Measurements from ENCODE around the gene FNTB. TPM values are rescaled to one million over a fixed set of nuclear protein-coding genes. Genes with fewer than 3 reads are reported as not detected.

FNTB gene
- total and polyA plus RNA-seq, 3 donors from 2014 or later = 43.2 to 68.1 (median 52.5) TPM

GRCh38 chr14:64958743-64959142 lies 28.0 kb upstream of the FNTB start:
- Histone ChIP-seq H3K9me3 (no peaks in the 10 kb centered on the region), H3K27ac (no peak overlapping the region), H3K36me3 (ENCODE audit: low read depth, missing control alignments) (no peaks in the 10 kb centered on the region), H3K27me3 (no peaks in the 10 kb centered on the region), H3K4me3 (no peak overlapping the region), H3K4me1 (no peaks in the 10 kb centered on the region)
- TF ChIP-seq CTCF (IDR thresholded peaks at IDR 0.05) (no peak), POLR2A (IDR thresholded peaks at IDR 0.05) (no peak)
- DNase-seq = no peak
- WGBS, 2 donors = 92 to 98% methylated on average over 5 of the region's 5 CpGs
- intact Hi-C loops (cut with DNase I; ENCODE audit: low total_unique reads) = no loop called here

GRCh38 chr14:64960762-64961276 lies 25.9 kb upstream of the FNTB start:
- 80 to 85% methylated on average over 4 to 5 of the region's 5 CpGs for WGBS, 2 donors
- DNase-seq = no peak
- Histone ChIP-seq H3K27ac (no peak overlapping the region), H3K4me1 (no peaks in the 10 kb centered on the region), H3K27me3 (no peaks in the 10 kb centered on the region), H3K4me3 (no peak overlapping the region), H3K9me3 (no peaks in the 10 kb centered on the region), H3K36me3 (ENCODE audit: low read depth, missing control alignments) (no peaks in the 10 kb centered on the region)
- TF ChIP-seq CTCF (IDR thresholded peaks at IDR 0.05) (no peak), POLR2A (IDR thresholded peaks at IDR 0.05) (no peak)
- intact Hi-C loops (cut with DNase I; ENCODE audit: low total_unique reads) = no loop called here

- H3K4me1 ChIP-seq = no peaks in the 10 kb centered on the region
- 69 to 75% methylated on average over 1 of the region's 1 CpG for WGBS, 2 donors
Measured at GRCh38 chr14:64963611-64964010, 23.1 kb upstream of the FNTB start.

GRCh38 chr14:64965356-64966000 lies 21.2 kb upstream of the FNTB start:
- Histone ChIP-seq H3K27ac (no peak overlapping the region), H3K4me1 (no peaks in the 10 kb centered on the region), H3K9me3 (no peaks in the 10 kb centered on the region), H3K4me3 (no peak overlapping the region), H3K27me3 (no peaks in the 10 kb centered on the region), H3K36me3 (ENCODE audit: low read depth, missing control alignments) (no peaks in the 10 kb centered on the region)
- WGBS, 2 donors = 60 to 71% methylated on average over 13 to 15 of the region's 15 CpGs
- TF ChIP-seq POLR2A (IDR thresholded peaks at IDR 0.05) = no peak
- no peak for TF ChIP-seq CTCF (IDR thresholded peaks at IDR 0.05)
- DNase-seq = no peak
- intact Hi-C loops (cut with DNase I; ENCODE audit: low total_unique reads) = no loop called here

More at GRCh38 chr14:64963611-64964010, 23.1 kb upstream of the FNTB start:
- no peak for DNase-seq
- TF ChIP-seq POLR2A (IDR thresholded peaks at IDR 0.05) = no peak
- no peak for TF ChIP-seq CTCF (IDR thresholded peaks at IDR 0.05)
- Histone ChIP-seq H3K36me3 (ENCODE audit: low read depth, missing control alignments) (no peaks in the 10 kb centered on the region), H3K9me3 (no peaks in the 10 kb centered on the region), H3K27ac (no peak overlapping the region), H3K4me3 (no peak overlapping the region), H3K27me3 (no peaks in the 10 kb centered on the region)
- intact Hi-C loops (cut with DNase I; ENCODE audit: low total_unique reads) = no loop called here

GRCh38 chr14:64966976-64967375 lies 19.7 kb upstream of the FNTB start:
- Histone ChIP-seq H3K27ac (no peak overlapping the region), H3K4me1 (peaks cover 10% of the 10 kb centered on the region), H3K27me3 (no peaks in the 10 kb centered on the region), H3K9me3 (no peaks in the 10 kb centered on the region), H3K4me3 (no peak overlapping the region), H3K36me3 (ENCODE audit: low read depth, missing control alignments) (no peaks in the 10 kb centered on the region)
- TF ChIP-seq POLR2A (IDR thresholded peaks at IDR 0.05) (no peak), CTCF (IDR thresholded peaks at IDR 0.05) (no peak)
- WGBS, 2 donors = 71 to 96% methylated on average over 2 of the region's 2 CpGs
- intact Hi-C loops (cut with DNase I; ENCODE audit: low total_unique reads) = no loop called here
- DNase-seq = no peak
